Neural cell (in vitro differentiated cells): ENCODE results near the gene COA7. TPM values are rescaled to one million over a fixed set of nuclear protein-coding genes. Genes with fewer than 3 reads are reported as not detected.
"Not testable (repeated sequence)": the region's sequence is repeated elsewhere in the genome, so short reads cannot be mapped to it uniquely, and the experiment has no call there.

Experiments used
- H2AFZ ChIP-seq: fragments of 200-600, 300-800 bp; sonication (generic), shearing (Covaris generic); 2 replicates; pipeline ENCODE4 v1.6.0; 2014; ENCODE audit warnings: low read depth, mild to moderate bottlenecking, antibody characterized with exemption, low read length, moderate library complexity
- H3F3A ChIP-seq: fragments of 200-600 bp; shearing (Covaris generic); 2 replicates; pipeline ENCODE4 v1.6.1; 2016; ENCODE audit warnings: mild to moderate bottlenecking, moderate library complexity, mixed read lengths, antibody characterized with exemption, low read length; ENCODE audit not compliant: insufficient read depth, poor library complexity, severe bottlenecking
- H3K27ac ChIP-seq: fragments of 200-600, 300-800 bp; sonication (generic), shearing (Covaris generic); 2 replicates; pipeline ENCODE4 v1.5.1; 2014; ENCODE audit warnings: mild to moderate bottlenecking, low read length, moderate library complexity
- H3K27me3 ChIP-seq: fragments of 300-800, 200-600 bp; sonication (generic), shearing (Covaris generic); 2 replicates; pipeline ENCODE4 v1.6.0; 2014; ENCODE audit warnings: mild to moderate bottlenecking, low read depth, low read length, moderate library complexity; ENCODE audit not compliant: insufficient read depth
- H3K36me3 ChIP-seq: fragments of 300-800, 200-600 bp; sonication (generic), shearing (Covaris generic); 2 replicates; pipeline ENCODE4 v1.5.1; 2014; ENCODE audit warnings: mild to moderate bottlenecking, antibody characterized with exemption, low read length, moderate library complexity; ENCODE audit not compliant: insufficient read depth
- H3K4me2 ChIP-seq: fragments of 300-800, 200-600 bp; sonication (generic), shearing (Covaris generic); 2 replicates; pipeline ENCODE4 v1.6.0; 2014; ENCODE audit warnings: mild to moderate bottlenecking, low read length
- H3K4me3 ChIP-seq: fragments of 300-800, 200-600 bp; sonication (generic), shearing (Covaris generic); 2 replicates; pipeline ENCODE4 v1.5.1; 2014; ENCODE audit warnings: mild to moderate bottlenecking, low read length, moderate library complexity
- H3K79me2 ChIP-seq: fragments of 200-600 bp; shearing (Covaris generic); replicated peaks from 2 replicates; pipeline ENCODE4 v1.6.0; 2014; ENCODE audit warnings: mild to moderate bottlenecking, low read length, moderate library complexity; ENCODE audit not compliant: insufficient read depth
- H3K9ac ChIP-seq: fragments of 300-800, 200-600 bp; sonication (generic), shearing (Covaris generic); 2 replicates; pipeline ENCODE4 v1.6.1; 2016; ENCODE audit warnings: mild to moderate bottlenecking, low read length, mixed read lengths
- H3K9me2 ChIP-seq: fragments of 200-600 bp; shearing (Covaris generic); 2 replicates; pipeline ENCODE4 v1.6.1; 2016; ENCODE audit warnings: mild to moderate bottlenecking, low read length, mixed read lengths; ENCODE audit not compliant: insufficient read depth
- H3K9me3 ChIP-seq: fragments of 200-600, 300-800 bp; sonication (generic), shearing (Covaris generic); 2 replicates; pipeline ENCODE4 v1.6.1; 2016; ENCODE audit warnings: mild to moderate bottlenecking, mixed run types, low read length, moderate library complexity, mixed read lengths
- H4K20me1 ChIP-seq: fragments of 200-600 bp; shearing (Covaris generic); 2 replicates; pipeline ENCODE4 v1.6.1; 2016; ENCODE audit warnings: mild to moderate bottlenecking, mixed run types; ENCODE audit not compliant: insufficient read depth
- CTCF ChIP-seq: fragments of 450-650 bp; IDR thresholded peaks from 2 replicates; pipeline ENCODE4 v1.5.1; 2014; ENCODE audit warnings: antibody characterized with exemption, mild to moderate bottlenecking, moderate library complexity; ENCODE audit not compliant: poor library complexity, severe bottlenecking
- EP300 ChIP-seq: fragments of 450-650 bp; conservative IDR thresholded peaks from 2 replicates; pipeline ENCODE4 v1.6.1; 2014; ENCODE audit warnings: antibody characterized with exemption, mild to moderate bottlenecking, moderate library complexity; ENCODE audit not compliant: poor library complexity, severe bottlenecking
- EZH2 ChIP-seq: fragments of 200-600, 300-800 bp; shearing (Covaris generic), sonication (generic); IDR thresholded peaks from 2 replicates; pipeline ENCODE4 v1.6.1; 2014; ENCODE audit warnings: antibody characterized with exemption, low read length, borderline replicate concordance, mild to moderate bottlenecking; ENCODE audit not compliant: insufficient read depth, poor library complexity, severe bottlenecking
- MXI1 ChIP-seq: fragments of 450-650 bp; conservative IDR thresholded peaks from 2 replicates; pipeline ENCODE4 v1.6.1; 2014; ENCODE audit warnings: antibody characterized with exemption, mild to moderate bottlenecking; ENCODE audit not compliant: poor library complexity, severe bottlenecking
- POLR2AphosphoS5 ChIP-seq: IDR thresholded peaks from 2 replicates; pipeline ENCODE4 v1.6.1; 2012
- RAD21 ChIP-seq: fragments of 450-650 bp; conservative IDR thresholded peaks from 2 replicates; pipeline ENCODE4 v1.6.1; 2014; ENCODE audit warnings: antibody characterized with exemption, mild to moderate bottlenecking, moderate library complexity
- REST ChIP-seq: IDR thresholded peaks from 2 replicates; pipeline ENCODE4 v1.6.1; 2012; ENCODE audit warnings: borderline replicate concordance
- SMC3 ChIP-seq: fragments of 450-650 bp; conservative IDR thresholded peaks from 2 replicates; pipeline ENCODE4 v1.6.1; 2014; ENCODE audit warnings: antibody characterized with exemption, mild to moderate bottlenecking, moderate library complexity; ENCODE audit not compliant: poor library complexity
- TAF1 ChIP-seq: IDR thresholded peaks from 2 replicates; pipeline ENCODE4 v1.6.1; 2012; ENCODE audit warnings: low read depth
- polyA plus RNA-seq: library from polyadenylated mRNA; depleted of rRNA; stranded (reverse); fragments of >200 nt; gene quantifications from 2 replicates; pipeline ENCODE4 v1.2.3, GENCODE V29; 2014

Gene COA7
- polyA plus RNA-seq, 1 donor from 2014 or later = 11.6 TPM

GRCh38 chr1:52738148-52738547 is 40.0 kb upstream of the COA7 start:
- no peak overlapping the region for H2AFZ ChIP-seq
- no peak overlapping the region for H3K27ac ChIP-seq
- no peaks in the 10 kb centered on the region for H3F3A ChIP-seq
- H3K9ac ChIP-seq = no peak overlapping the region
- H4K20me1 ChIP-seq = no peaks in the 10 kb centered on the region
- no peak overlapping the region for H3K4me3 ChIP-seq
- no peaks in the 10 kb centered on the region for H3K36me3 ChIP-seq
- no peak for TF ChIP-seq EP300
- no peak for TF ChIP-seq RAD21
- no peak for TF ChIP-seq EZH2
- TF ChIP-seq POLR2AphosphoS5 = no peak
- no peak for TF ChIP-seq MXI1
- H3K79me2 ChIP-seq = peaks cover 46% of the 10 kb centered on the region
- no peaks in the 10 kb centered on the region for H3K9me3 ChIP-seq
- no peaks in the 10 kb centered on the region for H3K9me2 ChIP-seq
- no peaks in the 10 kb centered on the region for H3K27me3 ChIP-seq
- no peak overlapping the region for H3K4me2 ChIP-seq

- not testable (repeated sequence) for H3K27ac ChIP-seq, H3K4me3 ChIP-seq, H3K9me3 ChIP-seq, H4K20me1 ChIP-seq, H3K27me3 ChIP-seq, H3K9me2 ChIP-seq, H3K4me2 ChIP-seq, H2AFZ ChIP-seq, H3F3A ChIP-seq, H3K36me3 ChIP-seq, H3K9ac ChIP-seq
- peaks cover 57% of the 10 kb centered on the region for H3K79me2 ChIP-seq
Observed at GRCh38 chr1:52735371-52735770, 37.2 kb upstream of the COA7 start.

GRCh38 chr1:52733368-52733767 is 35.2 kb upstream of the COA7 start:
- no peaks in the 10 kb centered on the region for H3K9me2 ChIP-seq
- H3K9ac ChIP-seq = no peak overlapping the region
- no peaks in the 10 kb centered on the region for H4K20me1 ChIP-seq
- H3K9me3 ChIP-seq = no peaks in the 10 kb centered on the region
- no peaks in the 10 kb centered on the region for H3K36me3 ChIP-seq
- no peak overlapping the region for H3K4me3 ChIP-seq
- no peak overlapping the region for H3K4me2 ChIP-seq
- no peak for TF ChIP-seq EP300
- no peak for TF ChIP-seq EZH2
- no peak for TF ChIP-seq TAF1
- no peak for TF ChIP-seq SMC3
- TF ChIP-seq MXI1 = no peak
- no peak for TF ChIP-seq REST
- TF ChIP-seq CTCF = no peak
- TF ChIP-seq POLR2AphosphoS5 = no peak
- no peak for TF ChIP-seq RAD21
- no peak overlapping the region for H2AFZ ChIP-seq
- H3K79me2 ChIP-seq = peaks cover 68% of the 10 kb centered on the region
- no peaks in the 10 kb centered on the region for H3F3A ChIP-seq
- no peaks in the 10 kb centered on the region for H3K27me3 ChIP-seq
- no peak overlapping the region for H3K27ac ChIP-seq
